Caki2 (cell line): ENCODE measurements around the gene SKI. TPM values are rescaled to one million over a fixed set of nuclear protein-coding genes. Genes with fewer than 3 reads are reported as not detected.

Experiments
- DNase-seq: peaks from one replicate; pipeline ENCODE4 v3.0.0-alpha.2; 2015; ENCODE audit warnings: low read depth
- in situ Hi-C: cut with HindIII; loops from 2 replicates; pipeline ENCODE4 v1.10.0; 2016; ENCODE audit warnings: low sequenced_read_pairs, low pct_unique_long_range_greater_than_20kb, mixed read lengths
- total RNA-seq: library from RNA; depleted of rRNA; stranded (reverse); fragments of >200 nt; shearing (Covaris generic); gene quantifications from 2 replicates; pipeline ENCODE4 v1.2.3, GENCODE V29; 2014; ENCODE audit warnings: low replicate concordance

Gene SKI
- total RNA-seq, 1 experiment from 2014 or later, result 5.6 TPM

DNA sequence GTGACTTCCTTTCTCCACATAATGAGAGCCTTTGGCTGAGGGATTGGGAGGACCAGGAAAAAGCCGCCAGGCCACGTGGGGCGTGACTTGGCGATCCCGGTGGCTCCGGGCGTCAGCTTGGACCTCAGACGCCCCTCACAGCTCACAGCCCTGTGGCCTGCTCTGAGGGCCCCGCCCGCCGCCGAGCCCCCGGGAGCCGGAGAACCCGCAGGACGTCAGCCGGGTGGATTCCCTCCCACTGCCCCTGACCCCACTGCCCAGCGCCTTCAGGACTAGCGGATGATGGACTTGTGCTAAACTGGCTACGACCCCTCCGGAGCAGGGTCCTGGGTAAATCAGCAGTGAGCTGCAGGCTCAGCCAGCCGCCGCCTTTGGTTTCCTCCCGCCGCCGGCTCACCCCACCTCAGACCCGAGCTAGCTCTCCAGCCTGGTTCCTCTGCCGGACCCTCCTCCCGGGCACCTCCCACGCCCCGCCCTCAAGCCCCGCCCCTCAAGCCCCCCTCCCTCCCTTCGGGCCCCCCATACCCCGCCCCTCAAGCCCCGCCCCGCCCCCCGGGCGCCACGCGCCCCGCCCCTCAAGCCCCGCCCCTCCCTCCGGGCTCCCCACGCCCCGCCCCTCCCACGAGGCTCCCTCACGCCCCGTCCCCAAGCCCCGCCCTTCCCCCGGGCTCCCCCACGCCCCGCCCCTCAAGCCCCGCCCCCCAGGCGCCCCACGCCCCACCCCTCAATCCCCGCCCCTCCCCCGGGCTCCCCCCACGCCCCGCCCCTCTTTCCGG, 23.5 kb upstream of the SKI start:
- in situ Hi-C loops, result no loop called here
- peak; percentile 44 for DNase-seq

DNA sequence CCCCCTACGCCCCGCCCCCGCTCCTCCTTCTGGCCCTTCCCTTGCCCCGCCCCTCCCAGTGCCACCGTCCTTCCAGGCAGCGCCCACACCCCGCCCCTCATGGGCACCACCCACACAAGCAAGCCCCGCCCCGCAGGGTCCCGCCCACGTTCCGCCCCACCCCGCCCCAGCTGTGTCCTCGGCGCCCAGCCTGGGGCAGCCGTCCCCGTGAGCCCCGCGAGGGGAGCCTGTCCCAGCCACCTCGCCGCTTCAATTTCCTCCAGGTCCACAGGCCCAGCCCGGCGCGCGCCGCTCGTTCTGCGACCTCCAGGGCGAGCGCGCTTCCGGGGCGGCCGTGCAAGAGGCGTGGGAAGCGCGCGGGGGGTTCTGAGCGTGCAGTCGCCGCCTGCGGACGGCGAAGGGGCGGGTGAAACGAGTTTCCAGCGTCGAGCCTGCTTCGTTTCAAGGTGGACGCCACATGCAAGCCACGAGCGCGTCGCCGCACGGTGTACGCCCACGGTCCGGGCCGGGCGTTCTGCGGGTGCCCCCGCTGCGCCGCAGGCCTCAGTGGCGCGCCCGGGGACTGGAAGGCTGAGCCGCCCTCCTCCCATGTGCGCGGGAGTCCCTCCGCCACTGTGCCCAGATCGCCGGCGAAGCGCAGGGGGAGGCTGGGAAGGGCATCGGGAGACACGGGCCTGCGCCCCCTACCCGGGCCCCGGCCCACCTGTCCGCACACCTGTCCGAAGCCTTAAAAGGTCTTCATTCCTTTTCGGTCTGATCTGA, 22.7 kb upstream of the SKI start:
- in situ Hi-C loops, result no loop called here
- DNase-seq, result peak; percentile 66

DNA sequence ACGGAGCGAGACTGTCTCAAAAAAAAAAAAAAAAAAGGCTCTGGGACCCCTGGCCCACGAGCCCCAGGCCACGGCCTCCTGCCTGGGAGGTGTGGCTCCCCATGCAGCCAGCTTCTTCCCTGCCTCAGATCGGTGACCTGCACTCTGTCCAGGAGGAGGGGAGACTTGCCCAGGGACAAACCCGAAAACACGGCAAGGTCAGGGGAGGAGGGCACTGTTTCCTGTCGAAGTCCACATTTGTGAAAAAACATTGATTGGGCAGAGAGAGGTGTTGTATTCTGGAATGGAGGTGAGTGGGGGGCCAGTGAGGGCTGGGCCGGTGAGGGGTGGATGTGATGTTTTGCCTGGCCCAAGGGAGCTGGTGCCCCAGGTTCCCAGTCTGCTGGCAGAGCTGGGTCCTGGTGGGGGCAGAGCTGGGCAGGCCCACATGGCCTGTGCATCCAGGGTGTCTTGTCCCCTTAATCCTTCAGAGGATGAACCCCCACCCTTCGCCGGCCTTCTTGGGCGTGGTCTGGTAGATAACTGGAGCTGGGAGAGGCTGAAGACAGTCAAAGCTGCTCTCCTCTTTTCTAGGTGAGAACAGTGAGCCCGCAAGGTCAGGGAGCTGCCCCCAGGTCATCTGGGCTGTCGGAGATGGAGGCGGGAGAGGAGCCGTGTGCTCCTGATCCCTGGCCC, 21.2 kb upstream of the SKI start:
- in situ Hi-C loops, result no loop called here
- no peak for DNase-seq

DNA sequence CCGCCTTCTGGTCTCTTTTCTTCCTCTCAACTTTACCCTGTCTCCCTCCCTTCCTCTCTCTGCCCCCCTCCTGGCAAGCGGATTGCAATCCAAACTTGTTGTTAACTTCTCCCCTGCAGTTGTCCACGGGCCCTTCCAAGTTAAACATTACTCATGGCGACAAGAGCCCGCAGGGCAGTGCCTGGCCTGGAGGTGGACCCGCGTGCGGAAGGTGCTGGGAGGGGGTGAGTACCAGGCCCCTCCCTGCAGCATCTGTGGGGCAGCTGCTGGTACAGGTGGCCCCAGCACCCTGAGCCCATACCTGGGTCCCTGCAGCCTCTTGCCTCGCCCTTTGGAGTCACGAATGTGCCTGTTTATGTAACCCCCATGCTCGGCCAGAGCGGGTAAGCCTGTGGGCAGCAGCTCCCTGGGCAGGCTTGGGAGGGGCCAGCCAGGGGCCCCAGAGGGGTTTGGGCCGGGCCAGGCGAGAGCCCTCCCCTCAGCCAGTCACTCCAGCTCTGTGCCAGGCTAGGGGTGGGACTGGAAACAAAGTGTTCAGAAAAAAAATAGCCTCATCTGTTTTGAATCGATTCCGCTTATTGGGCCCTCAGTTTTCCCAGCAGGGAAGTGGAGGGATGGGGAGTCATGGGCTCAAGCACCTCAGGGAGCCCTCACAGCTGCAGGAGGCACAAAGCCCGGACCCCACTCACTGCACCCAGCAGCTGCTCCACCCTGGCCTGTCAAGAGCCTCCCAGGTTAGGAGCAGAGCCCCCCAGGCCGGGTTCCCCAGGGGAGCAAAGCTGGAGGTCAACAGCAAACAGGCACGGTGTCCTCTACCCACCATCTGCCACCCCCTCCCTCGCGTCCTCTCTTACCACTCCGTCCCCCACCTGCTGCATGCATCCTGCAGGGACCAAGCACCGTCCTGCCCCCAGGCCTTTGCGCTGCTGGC, 19.5 kb upstream of the SKI start:
- in situ Hi-C loops, result no loop called here
- peak; percentile 98 for DNase-seq

DNA sequence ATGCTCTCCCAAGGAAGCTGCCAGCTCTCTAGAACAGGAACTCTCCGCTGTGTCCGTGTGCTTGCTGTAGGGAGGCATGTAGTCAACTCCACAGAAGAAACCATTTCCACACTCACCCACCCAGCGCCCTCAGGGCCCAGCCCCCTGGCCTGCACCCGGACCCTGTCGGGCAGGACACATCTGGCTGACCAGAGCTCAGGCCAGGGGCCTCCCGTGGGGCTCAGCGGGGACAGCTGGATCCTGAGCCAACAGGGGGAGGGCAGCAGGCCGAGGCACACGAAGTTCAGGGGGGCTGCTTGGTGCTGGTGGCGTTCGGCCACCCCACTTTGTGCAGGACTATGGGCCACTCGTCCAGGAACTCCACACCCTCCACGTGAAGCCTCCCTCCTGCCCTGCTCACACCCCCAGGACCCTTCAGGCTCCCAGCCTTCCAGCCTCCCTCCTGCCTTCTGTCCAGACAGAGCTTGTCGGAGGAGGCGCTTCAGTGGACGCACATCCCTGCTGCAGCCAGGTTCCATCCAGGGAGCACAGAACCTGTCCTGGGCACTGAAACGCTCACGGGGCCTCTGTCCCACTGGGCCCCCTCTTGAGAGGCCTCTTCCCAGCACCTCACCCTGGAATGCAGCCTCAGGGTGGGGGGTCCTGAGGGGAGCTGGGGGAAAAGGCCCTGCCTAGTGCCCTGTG, 18.6 kb upstream of the SKI start:
- DNase-seq, result no peak
- in situ Hi-C loops, result no loop called here

DNA sequence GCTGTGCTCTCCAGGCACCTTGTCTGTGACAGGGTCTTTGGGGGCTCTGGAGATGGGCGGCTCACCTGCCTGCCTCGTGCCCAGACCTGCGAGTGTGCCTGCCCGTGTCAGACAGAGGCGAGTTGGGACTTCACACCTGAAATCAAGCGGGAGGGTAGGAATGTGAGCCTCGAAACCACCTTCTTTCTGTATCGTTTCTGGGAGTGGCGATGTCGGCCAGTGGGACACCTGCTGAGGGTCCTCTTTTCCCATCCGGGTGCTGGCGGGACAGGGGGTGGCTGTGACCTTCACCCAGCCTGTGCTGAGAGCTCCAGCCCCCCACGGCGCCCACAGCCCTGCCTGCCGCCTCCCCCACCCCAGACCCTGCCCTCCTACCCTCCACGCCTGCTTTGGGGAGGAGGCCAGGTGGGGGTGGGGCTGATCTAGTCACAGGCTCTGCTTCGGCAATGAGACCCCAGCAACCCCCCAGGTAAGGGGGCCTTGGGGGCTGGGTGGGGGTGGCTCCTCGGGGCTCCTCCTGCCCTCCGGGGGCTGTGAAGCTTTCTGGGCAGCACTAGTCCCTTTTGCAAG, 17.9 kb upstream of the SKI start:
- in situ Hi-C loops, result no loop called here
- DNase-seq, result no peak

DNA sequence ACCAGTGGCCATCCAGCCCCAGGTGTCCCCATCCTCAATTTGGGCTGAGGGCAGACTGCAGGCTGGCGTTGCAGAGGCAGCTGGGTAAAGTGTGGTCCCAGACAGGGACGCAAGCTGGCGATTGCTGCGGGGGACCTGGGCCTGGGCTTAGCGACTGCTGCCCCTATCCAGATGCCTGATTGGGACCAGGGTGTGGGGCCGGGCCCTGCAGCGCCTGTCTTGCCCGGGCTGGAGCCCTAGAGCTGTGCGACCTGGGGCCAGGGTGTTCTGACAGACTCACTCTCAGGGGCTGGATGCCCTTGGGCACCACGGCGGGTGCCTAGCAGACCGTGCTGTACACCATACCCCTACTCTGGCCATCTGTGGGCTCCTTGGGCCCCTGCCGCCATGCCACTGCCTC, 17.3 kb upstream of the SKI start:
- no peak for DNase-seq
- in situ Hi-C loops, result no loop called here

DNA sequence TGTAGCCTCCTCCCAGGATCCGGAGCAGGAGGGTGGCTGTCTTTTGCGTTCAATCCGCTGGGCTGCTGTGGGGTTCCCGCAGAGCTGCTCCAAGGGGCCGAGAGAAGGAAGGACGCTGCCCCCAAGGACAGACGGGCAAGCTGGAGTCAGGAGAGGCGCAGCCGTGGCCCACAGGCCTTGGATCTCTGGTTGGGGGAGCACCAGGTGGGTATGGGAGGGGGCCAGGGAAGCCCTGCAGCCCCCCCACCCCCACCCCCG, 15.9 kb upstream of the SKI start:
- in situ Hi-C loops, result no loop called here
- no peak for DNase-seq

DNA sequence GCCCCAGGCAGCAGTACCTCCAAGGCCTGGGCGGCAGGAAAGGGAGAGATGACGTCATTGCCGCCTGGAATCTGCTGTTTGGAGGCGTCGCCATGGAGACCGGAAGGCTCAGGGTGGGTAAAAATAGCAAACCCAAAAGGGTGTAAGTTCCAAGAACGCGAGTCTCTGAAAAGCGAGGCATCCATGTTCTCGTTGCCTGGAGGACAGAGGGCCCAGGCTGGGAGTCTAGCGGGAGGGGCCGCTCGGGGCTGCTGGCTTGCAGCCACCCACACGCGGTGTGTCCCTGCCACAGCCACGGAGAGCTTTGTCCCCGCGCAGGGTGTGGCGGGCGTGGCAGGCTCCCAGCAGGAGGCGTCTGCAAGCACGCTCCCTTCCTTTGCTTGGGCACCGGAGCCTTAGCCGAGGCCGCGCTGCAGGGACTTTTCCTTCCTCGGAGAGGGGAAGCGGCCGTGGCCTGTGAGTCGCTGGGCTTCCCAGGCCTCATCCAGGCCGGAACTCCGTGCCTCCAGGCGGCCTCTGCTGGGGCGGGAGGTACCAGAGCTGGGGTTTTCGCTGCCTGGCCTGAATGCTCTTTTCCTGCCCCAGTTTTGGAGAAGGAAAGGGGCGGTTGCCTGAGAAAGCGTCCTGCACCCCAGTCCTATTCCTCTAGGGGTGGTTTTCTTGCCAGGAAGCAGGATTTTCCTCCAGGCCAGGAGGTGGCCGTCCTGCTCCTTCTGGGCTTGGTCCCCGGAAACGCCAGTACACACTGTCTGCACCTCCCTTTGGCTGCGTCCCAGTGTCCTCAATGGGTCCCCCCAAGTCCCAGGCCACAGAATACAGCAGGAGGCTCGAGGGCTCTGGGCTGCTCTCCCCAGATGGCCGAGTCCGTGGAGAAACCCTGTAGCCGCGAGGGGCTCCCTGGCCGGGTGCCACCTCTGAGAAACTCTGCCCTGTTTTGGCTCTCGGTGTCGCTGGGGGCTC, 15.3 kb upstream of the SKI start:
- in situ Hi-C loops, result no loop called here

DNA sequence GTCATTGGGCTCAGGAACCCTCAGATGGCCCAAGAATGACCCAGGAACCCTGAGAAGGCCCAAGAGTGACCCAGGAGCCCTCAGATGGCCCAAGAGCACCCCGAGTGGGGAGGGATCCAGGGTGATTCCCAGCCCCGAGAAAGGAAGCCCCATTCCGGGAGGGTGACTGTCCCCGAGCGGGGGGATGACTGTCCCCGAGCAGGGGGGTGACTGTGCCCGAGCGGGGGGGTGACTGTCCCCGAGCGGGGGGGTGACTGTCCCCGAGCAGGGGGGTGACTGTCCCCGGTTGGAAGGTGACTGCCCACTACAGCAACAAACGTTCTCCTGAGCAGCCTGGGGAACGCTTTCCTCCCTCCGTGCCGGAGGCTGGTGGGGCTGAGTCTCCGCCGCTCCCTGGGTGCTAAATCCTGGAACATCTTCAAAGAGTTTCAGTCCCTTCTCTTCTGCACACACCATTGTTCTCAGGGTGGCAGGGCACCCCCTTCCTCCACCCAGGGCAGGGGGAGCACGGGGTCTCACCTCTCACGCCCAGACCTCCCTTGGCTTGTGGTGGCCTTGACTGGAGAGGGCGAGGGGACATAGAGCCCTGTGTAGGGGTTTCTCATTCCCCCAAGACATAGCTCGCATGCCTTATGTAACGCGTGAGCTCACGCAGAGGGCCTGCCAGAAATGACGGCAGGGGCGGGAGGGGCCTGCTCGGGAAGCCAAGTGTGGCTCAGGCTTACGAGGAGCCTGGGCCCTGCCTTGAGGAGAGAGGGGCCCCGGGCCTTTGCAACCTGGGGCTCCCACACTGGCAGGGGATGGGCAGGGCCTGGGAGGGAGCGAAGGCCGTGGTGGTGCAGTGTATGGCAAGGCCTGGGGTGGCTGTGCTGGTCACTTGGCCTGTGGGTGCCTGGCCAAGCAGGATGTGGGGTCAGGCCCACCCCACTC, 14.3 kb upstream of the SKI start:
- DNase-seq, result no peak
- in situ Hi-C loops, result no loop called here

More for the DNA sequence above, 15.3 kb upstream of the SKI start:
- peak; percentile 91 for DNase-seq

DNA sequence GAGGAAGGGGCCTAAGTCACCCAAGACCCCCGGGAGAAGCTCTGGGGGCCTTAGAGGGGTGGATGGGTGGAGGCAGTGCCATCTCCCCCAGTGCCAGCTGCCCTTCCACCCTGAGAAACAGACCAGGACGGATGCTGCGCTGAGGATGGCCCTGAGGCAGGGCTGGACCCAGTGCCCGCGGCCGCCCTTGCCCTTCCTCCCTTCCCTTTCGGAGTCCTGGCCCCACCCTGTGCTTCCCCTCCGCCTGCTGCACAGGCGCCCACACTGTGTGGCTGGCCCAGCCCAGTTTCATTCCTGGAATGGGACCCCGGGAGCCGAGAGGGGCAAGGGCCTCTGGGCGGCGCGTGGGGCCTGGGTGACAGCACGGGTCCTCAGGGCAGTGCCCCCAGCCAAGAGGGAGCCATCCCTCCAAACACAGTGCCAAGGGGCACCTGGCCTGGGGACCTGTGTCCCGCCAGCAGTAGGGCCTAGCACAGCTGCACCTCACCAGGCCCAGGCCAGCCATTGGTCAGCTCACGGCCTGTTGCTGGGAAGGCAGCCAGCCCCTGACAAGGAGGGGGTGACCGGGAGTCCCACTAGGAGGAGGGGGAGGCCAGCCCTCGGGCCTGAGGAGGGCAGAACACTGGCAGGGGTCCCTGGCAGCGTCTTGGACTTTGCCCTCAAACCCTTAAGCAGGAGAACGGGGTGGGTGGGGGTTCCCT, 13.4 kb upstream of the SKI start:
- no peak for DNase-seq
- in situ Hi-C loops, result no loop called here

DNA sequence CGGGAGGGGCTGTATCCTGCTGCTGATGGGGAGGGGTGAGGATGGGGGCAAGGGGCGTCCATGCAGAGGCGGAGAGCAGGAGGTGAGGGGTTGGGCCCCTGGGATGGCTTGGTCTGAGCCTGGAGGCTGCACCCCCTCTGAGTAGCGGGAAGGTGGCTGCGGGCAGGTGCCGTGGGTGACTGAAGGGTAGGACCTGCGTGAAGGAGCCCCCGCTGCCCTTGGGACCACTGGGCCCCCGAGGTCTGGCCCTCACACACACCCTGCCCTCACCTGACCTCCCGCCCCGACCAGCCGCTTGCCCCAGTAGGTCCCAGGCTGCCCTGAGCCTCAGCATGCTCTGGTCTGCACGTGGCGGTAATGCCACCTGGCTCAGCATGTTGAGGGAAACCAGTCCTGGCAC, 12.8 kb upstream of the SKI start:
- no peak for DNase-seq
- in situ Hi-C loops, result no loop called here

DNA sequence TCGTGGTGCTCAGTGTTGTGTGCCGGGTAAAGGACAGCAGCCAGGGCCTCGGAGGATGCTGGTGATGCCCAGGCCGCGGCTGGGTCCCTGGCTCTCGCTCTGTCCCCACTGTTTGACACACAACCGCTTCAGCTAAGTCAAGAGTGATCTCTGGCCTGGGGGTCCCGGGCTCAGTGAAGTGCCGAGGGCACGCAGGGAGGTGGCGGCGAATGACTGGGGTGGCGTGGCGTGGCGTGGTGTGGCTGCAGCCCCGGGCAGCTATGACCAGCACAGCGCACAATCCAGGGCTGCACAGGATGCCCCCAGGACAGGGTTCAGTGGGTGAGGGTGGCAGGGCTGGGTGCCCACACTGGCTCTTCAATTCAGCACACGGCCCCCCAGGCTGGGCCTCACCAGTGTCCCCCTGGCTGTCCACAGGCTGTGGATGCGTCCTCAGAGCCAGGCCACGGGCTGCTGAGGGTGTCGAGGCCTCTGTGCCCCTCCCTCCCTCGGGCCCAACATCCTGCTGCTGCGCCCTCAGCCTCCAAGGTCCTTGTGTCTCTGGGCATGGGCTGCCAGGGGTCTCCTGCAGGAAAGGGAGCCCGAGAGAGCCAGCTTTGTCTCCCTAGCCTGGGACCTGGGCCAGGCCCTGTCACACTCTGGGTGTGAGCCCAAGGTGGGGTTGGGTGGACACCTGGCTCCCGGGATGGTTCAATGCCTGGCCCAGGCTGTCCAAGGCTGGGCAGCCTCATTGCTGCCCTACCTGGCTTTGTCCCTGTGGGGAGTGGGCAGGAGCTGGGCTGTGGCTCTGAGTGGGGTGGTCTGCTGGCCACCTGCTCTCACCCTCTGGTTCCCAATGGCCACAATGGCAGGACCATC, 12.0 kb upstream of the SKI start:
- in situ Hi-C loops, result no loop called here
- DNase-seq, result no peak

DNA sequence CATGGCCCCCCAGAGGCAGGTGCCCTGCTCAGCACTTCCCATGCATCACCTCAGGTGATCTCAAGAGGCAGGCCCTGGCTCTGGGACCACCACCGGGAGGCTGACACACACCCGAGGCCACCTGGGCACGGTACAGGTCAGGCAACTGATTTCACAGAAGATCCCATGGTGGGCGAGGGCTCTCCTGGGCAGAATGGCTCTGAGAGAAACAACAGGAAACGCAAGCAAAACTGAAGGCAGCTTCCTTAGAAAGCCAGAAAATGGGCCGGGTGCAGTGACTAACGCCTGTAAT, 11.4 kb upstream of the SKI start:
- in situ Hi-C loops, result no loop called here
- DNase-seq, result no peak

DNA sequence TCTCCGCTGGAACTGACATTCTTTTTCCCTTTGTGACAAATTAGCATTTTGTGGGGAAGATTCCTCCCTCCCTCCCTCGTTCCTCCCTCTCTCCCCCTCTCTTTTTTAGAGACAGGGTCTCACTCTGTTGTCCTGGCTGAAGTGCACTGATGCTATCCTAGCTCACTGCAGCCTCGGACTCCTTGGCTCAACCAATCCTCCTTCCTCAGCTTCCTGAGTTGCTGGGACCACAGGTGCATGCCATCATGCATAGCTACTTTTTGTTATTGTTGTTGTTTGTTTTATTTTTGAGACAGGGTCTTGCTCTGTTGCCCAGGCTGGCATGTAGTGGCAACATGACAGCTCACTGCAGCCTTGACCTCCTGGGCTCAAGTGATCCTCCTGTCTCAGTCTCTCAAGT, 6.8 kb upstream of the SKI start:
- in situ Hi-C loops, result no loop called here
- DNase-seq, result no peak
